Activated CD4-positive, alpha-beta T cell treated with anti-CD3 and anti-CD28 coated beads for 48 hours (primary cell): ENCODE data around the gene LCLAT1.
A peak's percentile ranks its signal among the peaks of the same experiment; 100 is the strongest.

Experiments
- DNase-seq: peaks from one replicate; pipeline ENCODE4 v3.0.0-alpha.2; 2020

The LCLAT1 gene

DNA sequence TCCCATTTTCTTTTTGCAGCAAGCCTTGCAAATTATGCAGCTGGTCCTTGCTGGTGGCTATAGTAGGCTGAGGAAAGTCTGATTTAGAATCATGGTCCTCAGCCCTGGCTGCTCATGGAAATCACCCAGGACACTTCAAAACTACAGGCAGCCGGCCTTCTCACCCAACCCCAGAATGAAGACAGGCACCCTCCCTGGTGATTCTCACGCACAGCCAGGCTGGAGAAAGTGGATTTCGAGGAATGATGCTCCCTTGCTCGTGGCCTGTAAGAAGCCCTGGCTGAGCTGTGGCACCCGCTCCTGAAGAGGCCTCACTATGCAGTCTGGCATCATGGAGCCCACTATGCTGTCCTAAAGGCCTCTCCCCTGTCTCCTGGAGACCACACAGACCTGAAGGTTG, 202.8 kb downstream of the LCLAT1 start:
- DNase-seq: no peak

DNA sequence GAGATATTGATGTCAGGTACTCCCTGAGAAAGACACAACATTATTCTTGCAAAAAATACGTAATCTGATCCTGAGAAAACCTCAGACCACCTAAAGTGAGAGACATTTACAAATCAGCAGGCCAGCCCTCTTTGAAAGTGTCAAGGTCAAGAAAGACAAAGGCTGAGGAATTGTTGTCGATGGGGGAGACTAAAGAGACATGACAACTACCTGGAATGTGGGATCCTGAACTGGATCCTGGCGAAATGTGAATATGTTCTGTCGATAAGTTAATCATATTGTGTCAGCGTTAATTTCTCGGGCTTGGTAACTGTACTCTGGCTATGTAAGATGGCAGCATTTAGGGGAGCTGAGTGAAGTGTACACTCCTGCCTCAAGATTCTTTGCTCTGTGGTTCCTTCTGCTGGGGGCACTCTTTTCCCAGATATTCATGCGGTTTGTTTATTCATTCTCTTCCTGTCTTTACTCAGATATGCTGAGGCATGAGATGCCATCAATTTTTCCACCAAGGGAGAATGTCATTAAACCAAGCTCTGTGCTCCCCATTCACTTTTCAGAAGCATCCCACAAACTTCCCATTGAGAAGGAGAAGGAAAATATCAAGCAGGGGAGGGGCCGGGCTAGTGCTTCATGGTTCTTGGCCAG, 205.3 kb downstream of the LCLAT1 start:
- no peak for DNase-seq

DNA sequence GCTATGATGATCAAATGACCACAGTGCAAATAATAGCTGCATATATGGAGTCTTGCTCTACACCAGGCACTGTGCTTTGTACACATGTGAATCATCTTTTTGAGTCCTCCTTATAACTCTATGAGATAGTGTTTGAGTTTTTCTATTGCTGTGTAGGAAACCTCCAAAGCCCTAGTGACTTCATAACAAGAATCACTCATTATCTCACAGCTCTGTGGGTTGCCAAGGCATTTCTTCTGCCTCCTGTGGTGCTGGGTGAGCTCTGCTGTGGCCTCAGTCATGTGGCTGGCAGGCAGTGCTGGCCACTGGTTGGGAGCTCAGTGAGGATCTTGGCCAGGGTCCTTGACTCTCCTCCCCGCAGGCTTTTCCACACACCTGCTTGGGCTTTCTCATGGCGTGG, 206.8 kb downstream of the LCLAT1 start:
- no peak for DNase-seq

DNA sequence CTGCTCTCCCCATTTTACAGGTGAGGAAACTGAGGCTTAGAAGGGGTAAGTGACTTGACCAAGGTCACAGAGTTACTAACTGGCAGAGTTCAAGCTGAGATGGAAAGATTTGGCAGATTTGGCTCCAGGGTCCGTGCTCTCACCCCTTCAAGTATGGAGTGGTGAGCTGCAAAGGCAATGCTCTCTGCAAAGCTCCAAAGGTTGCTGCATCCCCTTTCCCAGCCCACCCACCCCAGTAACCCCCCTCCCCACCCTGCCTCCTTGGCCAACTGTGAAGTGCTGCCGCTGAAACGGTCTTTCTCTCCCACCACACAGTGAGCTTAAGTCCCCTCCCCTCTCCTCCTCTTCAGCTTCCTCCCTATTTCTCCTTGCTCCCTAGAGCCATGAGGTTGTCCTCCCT, 207.4 kb downstream of the LCLAT1 start:
- DNase-seq: no peak

DNA sequence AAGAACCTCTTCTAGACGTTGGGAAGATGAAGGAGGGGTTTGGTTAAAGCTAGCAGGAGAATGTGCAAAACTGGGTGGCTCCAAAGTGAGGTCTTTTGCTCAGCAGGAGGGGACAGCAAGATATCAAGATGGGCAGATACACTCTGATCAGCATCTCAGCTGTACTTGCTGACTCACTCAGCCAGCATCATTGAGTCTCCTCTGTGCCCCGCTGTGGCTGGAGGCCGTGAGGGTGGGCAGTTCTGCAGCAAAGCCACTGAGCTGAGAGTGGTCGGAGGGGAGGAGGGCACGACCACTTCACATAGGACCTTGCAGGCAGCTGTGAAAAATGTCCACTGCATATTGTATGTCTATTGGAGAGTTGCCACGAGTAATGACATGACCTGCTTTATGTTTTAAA, 208.2 kb downstream of the LCLAT1 start:
- DNase-seq: no peak

DNA sequence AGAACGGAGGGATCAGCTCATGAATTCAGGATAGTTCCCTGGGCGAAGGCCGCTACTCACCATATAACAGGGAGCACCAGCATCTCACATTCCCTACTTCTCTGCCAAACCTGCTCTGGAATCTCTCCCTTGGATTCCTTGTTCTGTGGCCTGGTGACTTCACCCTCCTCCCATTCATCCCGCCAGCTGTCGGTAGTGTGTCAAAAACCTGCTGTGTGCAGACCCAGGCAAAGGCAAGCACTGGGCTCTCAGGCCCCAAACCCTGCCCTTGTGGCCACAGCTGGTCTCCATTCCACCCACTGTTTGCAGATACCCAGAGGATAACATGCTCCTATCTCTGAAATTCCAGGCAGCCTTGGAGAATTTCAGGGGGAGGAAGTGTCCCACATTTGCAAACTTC, 208.6 kb downstream of the LCLAT1 start:
- DNase-seq: no peak

DNA sequence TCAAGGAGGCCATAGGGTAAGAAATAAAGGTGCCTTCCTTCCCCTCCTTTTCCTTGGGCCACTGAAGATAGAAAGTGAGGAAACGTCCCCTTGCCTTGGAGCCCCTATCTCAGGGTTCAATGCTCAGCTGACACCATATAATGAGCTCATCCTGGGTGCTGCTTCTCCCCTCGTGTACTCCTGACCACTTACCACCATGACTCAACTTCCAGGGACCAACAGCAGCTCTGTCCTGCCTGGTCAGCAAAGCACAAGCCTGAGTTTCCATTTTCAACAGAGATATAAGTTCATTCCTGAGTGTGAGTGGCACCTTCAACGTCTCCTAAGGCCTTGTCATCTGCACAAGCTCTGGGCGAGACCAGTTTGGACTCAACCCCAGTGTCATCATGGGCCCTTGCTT, 209.0 kb downstream of the LCLAT1 start:
- DNase-seq: no peak

DNA sequence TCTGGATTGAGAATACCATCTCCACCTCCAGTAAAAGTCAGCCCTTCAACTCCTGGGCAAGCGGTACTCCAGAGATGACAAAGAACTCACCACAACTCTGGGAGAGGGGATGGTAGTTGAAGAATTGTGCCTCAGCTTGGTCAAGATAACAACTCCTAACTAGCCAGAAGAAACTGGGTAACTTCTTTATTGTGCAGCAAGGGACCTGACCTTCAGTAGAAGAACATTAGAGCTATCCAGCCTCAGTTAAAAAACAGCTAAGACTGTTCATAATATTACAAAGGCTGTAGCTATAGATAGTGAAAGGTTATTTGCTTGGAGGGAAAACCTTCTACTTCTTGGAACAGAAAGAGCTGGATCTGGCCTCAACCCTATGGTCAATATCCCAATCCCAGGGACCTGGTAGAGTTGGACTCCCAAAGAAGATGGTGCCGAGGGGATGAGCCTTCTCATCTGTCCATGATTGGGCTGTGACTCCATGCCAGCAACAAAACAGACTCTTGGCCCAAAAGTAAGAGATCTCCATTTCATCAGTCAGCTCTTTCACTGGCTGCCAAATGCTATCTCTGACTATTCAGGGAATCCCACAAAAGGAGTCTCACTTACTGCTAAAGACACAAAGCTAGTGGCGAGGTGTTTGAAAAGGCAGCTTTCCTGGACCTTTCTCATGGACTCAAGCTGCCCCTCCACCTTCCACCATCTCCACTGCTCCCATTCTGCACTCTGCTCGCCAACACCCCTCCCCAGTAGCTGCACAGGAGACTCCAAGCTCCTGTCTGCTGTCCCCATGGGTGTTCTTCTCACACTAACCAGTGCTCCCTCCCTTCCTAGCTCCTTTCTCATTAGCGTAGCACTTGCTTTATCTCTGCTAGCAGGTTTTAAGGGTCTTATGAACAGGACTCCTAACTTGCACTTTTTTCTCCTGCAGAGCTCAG, 214.4 kb downstream of the LCLAT1 start:
- no peak for DNase-seq

DNA sequence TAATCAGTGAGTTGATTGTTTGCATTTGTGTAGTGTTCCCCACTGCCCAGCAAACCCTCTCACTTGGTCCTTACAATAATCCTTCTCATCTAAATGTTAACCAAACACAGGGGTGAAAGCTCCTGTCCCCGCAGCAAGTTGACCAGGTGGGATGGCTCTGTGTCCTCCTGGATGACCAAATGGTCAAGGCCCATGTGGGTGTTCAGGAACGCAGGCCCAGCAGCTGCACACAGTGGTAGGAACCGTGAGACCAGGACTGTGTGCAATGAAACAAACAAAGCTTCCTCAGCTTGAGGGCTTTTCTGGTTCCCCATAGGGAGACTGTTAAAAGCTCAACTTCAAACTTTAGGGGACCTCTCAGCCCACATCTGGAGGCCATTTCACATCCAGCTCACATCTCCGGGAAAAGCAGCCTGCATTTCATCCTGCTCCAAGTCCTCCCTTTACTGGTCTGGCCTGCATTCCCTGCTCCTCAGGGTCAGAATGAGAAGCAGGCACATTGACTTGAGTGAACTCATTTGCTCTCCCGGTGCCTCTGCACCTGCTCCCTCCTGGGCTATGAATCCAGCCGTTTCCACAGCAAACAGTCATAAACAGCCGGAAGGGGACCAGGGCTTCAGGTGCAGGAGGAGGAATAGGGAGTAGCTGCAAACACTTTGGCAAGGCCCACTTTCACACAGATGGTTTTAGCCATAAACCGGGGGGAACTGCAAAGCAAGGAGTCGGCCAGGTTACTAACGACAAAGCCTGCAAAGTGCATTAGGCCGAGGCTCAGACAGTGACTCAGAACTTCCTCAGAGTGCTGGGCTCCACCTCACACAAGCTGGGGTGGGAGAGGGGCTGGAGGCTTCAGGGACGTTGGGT, 215.5 kb downstream of the LCLAT1 start:
- no peak for DNase-seq

DNA sequence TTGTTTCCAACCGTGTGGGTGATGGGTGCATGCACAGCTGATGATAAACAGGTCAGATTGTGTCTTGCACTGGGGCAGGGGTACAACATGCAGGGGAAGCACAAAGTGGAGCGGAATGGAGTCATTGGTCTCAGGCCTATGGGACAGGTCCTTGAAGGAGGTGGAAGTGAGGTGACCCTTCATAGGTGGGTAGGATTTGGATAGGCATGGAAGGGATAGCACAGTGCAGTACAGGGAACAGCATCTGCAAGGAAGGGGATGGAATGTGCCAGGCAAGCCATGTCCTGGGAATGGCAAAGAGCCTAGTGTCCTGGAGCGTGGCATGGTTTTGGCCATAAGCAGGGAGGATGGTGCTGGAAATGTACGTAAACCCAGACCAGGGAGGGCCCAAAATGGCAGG, 216.3 kb downstream of the LCLAT1 start:
- DNase-seq: no peak

DNA sequence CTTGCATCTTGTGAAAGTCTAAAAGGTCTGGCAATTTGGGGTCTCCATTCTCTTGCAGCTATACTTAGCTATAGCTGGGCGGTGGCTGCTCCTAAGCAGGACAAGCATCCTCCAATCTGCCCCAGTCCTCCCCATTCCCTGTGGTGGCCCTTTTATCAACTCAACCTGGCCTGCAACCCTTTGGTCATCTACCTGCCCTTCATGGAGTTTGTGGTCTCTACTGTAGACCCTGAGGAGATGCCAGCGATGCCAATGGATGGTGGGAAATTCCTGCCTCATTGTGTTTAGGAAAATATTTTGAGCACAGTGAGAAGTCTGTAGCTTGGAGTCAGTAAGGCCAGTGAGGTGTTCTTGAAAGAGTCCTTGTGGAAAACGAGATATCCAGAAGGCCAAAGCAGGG, 216.8 kb downstream of the LCLAT1 start:
- DNase-seq: no peak

DNA sequence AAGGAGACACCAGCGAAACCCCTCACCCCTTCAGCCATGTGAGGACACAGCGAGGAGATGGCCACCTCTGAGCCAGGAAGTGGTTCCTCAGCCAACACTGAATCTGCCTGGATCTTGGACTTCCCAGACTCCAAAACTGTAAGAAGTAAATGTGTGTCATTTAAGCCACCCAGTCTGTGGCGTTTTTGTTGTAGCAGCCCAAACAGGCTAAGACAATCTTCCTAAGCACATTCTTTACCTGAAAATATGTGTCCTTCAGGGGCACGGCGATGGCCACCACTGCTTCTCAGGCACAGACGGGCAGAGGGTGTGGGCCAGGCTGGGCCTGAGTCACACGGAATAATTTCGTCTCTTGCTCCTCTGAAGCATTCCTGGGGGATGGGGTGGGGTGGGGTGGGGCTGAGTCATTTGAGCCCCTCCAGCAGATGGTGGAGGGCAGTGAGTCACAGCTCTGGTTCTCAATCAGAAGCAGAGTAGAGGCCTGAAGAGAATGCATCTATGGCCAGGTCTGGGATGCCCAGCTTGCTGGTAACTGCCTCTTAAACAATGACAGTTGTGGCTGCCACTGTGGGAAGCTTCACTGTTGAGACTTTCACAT, 217.8 kb downstream of the LCLAT1 start:
- DNase-seq: peak; percentile 28

DNA sequence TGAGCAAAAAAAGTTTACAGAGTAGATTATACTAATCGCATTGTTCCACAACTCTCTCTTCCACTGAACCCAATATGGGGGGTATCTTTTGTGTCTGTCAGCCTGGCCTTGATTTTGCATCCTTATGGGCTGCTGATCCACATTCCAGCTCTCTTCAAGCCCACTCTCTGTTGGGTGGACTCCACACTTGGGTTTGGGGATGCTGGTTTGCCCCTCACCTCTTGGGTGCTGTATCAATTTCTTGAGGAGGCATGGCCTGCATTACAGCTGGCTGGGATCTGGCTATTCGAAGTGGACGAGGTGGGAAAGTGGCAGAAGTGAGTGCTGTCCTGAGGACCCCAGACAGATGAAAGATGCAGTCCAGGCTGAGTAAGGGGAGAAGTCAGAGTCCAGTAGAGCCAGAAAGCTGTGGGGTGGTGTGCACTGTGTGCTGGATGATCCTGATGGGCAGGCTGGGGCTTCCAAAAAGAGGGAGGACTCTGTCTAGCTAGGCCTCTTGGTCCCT, 218.8 kb downstream of the LCLAT1 start:
- no peak for DNase-seq

DNA sequence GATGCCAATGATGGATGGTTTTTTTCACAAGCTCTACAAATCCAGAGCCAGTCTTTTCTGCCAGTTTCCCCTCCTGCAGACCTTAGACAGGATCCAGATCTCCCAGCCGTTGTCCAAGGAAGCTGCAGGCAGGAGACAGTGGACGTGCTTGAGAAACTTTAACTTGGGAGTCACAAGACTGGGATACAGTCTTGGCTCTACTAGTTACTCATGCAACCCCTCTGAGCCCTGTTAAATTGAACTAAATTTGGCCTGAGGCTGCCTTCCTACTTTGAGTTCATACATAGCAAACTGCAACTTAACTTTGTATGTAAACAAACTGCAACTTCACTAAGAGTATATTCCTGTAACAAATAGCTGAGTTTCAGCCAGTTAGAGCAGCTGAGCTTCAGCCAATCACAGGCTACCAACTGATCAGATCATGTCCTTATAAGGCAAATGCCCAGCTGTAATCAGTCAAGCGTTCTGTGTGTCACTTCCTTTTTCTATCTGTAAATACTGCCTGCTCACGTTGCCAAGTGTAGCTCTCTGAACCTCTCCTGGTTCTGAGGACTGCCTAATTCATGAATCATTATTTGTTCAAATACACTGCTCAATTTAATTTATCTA, 219.3 kb downstream of the LCLAT1 start:
- no peak for DNase-seq

DNA sequence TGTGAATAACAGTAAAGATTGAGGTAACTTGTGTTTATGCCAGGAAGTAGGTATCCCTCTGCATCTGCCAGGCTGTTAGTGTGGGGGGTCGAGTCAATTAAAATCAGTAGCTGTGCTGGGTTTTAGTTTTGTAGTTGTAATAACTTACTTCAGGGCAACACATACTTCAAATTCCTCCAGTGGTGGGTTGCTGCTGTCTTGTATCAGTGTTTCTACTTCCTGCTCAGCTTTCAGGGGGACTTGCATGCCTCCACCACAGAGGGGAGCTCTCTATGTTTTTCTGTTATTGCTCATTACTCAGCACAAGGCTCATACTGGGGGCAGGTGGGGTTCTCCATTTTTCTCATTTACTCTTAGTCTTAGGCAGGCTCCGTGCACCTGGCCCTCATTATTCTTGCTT, 223.4 kb downstream of the LCLAT1 start:
- no peak for DNase-seq

DNA sequence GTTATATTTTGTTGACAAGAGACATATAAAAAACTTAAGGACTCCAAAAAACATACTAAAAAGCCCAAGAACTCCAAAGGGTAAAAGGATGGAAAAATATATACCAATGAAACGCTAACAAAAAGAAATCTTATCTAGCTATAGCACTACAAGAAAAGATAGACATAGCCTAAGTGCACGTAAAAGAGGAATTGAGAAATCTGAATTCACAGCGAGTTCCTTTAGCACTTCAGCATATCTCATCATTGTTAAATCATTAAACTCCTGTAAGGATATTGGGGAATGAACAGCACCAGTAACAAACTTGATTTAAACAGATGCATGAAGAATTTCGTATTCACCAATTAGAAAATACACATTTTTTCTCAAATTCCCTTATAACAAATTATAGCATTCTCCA, 226.1 kb downstream of the LCLAT1 start:
- DNase-seq: no peak

DNA sequence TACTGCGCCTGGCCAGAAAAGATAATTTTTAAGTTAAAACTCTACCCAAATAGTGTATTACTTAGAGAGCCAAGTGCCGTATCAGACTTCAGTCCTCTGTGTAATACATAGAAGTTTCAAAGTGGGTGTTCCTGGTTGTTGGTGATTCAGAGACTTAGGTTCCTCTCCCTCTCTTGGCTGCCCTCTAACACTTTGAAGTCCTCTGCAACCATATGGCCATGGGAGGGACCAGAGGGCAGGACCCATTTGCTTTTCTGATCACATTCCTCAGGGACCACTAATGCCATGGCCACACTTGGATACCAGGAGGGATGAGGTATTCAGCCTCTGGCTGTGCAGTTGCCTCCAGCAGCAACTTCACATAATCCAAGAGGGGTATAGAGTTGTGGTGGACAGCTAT, 228.7 kb downstream of the LCLAT1 start:
- DNase-seq: no peak

DNA sequence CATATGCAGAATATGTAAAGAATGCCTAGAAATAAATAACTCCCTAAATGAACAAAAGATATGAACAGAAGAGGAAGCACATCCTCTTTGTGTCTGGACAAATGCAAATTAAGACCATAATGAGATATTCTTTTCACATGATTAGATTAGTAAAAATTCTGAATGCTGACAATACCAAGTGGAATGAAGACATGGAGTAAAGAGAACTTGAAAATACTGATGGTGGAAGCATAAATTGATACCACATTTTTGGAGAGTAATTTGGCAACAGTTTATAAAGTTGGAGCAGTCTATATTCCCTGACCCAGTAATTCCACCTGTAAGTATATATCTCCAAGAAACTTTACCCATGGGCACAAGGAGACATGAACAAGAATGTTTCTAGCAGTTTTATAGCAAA, 230.2 kb downstream of the LCLAT1 start:
- DNase-seq: no peak

DNA sequence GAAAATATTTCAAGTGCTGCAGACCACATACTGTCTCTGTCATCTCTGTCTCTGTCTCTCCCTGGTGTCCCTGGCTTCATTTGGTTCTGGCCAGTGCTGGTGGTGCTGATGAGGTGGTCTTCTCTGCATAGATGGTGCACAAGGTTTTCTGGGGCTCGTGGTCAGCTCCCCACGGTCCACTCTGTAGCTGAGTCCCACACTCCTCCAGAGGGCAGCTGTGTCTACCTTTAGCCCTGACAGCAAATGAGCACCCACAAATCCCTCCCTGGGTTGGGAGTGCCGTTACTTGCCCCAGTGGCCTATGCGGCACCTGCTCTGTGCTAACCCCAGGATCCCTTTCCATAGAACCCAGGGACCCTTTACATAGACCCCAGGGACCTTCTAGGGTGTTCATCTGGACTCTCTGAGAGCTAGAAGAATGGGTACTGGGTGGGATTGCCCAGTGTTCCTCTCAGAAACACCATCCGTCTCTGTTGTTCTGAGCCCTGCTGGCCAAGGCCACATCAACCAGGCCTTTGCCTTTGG, 230.9 kb downstream of the LCLAT1 start:
- DNase-seq: no peak

DNA sequence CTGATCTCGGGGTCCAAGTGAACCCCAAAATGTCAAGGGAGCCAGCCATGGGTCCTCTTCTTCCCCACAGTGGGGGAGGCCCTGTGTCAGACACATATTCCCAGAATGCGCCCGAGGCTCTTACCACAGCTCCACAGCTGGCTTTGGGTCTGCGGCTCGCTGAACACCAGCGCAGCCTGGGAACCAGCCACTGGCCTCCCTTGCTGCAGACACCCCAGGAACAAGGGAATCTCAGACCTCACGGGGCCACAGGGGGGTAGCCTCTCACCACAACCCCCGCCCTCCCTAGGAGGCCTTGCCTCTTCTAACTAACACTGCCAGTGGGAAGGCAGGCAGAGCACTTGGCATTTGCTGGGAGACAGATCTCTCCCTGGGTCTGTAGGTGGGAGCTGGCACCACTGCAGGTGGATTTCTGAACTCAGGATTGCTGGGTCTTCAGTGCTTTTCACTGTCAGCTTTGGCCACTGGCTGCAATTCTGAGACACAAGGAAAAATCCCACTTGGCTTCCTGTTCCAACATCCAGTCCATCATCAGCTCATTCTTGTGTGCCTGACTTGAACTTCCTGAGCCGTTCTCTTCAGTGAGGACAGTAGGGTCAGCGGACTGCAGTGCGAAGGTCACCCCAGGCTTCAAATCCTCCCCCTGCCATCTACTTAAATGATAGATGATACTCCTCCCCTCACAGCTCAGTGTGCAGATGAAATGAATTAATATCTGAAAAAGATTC, 231.5 kb downstream of the LCLAT1 start:
- DNase-seq: no peak

DNA sequence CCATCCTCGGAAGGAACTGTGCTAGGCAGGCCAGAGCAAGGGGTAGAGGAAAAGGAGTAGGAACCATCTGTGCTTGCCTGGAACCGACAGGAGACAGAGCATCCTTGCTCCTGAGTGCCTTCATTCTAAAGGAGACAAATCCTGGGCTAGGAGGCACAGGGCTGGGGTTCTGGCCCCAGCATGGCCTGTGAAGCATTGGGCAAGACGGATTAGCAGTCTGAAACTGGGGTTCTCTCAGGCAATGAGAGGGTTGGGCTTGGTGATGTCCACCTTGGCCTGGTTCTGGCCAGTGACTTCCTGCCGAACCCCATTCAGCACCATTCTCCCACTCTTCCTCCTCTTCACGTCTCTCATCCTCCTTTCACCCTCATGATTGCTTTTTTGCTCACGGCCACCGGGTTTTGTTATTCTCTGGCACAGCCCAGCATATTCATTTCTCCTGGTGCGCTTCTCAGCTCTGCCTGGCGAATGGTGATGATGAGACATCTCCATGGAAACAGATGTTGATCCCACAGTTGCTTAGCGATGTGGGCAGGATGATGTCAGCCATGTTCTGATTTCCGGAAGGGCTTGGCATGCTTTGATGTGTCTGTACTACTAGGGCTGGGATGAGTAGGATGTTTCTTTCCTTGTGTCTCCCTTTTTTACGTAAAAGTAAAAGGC, 232.5 kb downstream of the LCLAT1 start:
- DNase-seq: no peak
